EL (cell line): Measurements from ENCODE around the gene RPL35A.
"Not testable (repeated sequence)": the region's sequence is repeated elsewhere in the genome, so short reads cannot be mapped to it uniquely, and the experiment has no call there.

Experiments
- DNase-seq: peaks from one replicate; pipeline ENCODE4 v3.0.0-alpha.2; 2016

RPL35A gene

DNA sequence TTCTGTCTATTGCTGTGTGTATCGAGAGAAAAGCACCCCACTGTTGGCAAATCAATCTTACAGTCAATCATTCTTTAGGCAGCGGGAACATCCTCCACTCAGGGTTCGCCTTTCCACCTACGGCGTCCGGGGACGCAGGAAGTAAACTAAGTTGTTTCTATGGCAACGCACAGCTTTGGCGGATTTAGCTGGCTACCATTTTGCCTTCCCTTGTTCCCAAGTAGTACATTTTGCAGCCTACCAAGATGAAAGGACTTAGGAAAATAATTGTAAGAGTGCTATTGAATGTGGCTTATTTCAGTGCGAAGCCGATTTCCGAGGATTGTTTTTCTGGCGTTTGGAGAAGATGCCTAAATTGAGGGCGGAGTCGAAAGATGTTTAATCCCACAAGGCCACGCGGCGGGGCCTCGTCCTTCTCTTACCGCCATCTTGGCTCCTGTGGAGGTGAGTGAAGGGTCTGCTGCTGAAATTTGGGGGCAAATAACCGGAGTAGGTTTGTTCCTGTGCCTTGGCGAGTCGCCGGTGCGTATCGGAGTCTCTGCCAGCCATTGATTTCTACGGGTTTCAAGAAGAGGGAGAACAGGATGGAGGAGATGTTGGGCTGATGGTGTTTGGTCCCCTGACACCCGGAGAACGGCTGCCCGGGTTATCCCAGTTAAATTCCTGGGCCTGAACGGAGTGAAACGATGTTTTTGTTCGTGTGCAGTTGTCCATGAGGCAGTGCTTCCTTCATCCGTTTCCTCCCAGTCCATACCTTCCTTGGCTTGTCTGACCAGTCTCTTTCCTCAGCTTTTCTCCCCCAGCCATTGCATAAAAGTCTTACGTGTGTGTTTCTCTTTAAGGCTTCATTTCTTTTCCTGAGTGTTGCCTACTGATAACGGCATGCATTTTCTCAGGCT is at the start of gene RPL35A:
Gene RPL35A, plus strand, starts transcription at position 413 of the 899 bp plus-strand sequence. CDS start 778 bp downstream, outside the sequence.
- DNase-seq = peak; percentile 95

DNA sequence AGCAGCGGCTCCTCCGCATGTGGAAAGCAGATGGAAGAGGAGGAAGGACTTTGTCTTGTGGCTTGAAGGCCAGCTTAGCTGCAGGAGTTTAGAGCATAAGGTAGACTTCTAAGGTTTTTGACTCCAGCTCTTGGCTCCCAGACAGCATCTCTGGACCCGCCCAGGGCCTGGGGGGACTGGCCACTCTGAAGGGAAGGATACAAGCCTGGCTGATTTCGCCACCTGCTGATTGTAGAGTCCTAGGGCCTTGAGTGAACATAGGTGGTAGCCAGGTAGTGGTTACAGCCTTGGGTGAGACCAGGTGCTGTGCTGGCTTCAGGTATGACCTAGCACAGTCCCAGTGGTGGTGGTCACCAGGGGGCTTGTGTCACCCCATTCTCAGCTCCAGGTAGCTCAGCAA is 48.4 kb upstream of the RPL35A start:
- DNase-seq = no peak

DNA sequence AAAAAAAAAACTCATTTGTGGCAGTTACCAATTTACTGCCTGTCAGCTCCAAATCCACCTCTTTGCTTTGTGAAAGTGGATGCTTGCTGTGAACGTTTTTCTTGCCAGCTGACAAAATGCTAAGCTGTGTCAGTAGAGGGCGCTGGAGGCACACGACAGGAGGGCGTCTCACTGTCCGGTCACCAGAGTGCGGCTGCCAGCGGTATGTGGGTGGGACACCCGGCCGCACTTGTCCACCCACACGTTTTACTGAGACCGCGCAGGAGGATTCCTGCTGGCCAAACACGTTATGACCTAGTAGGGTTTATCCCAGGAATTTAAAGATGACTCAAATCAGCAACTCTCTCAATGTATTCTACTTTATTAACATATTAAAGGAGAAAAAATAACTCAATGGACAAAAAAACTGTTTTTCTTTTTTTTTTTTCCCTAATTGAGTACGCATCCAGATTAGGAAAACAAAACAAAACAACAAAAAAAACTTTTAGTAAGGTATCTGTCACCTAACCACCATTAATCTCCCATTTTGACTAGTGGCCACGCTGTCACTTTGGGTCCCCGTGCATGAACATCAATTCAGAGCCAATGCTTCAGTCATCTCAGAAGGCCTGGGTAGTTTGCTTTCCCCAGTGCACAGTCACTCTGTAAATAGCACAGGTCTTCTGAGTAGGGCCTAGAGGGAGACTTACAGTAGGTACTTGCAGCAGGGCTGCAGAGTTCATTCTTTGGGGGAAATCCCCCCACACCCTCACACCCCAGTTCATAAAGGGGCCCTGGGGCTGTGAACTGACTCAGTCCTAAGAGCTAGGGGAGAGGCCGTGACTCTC is 43.8 kb upstream of the RPL35A start:
- DNase-seq = peak; percentile 97

DNA sequence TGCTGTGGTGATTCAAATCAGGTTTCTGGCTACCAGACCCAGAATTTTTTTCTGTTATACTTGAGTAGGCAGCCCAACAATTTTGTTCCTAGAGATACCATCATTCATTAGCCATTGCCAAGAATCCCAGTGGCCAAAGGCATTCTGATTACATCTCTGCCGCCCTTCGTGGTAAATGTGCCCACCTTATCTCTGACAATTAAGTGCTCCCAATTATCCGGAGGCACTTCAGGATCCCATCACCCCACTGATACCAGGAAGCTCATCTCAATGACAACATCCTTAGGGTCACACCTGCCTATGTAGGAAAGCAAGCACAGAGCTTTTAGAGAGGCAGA is 43.2 kb upstream of the RPL35A start:
- no peak for DNase-seq

DNA sequence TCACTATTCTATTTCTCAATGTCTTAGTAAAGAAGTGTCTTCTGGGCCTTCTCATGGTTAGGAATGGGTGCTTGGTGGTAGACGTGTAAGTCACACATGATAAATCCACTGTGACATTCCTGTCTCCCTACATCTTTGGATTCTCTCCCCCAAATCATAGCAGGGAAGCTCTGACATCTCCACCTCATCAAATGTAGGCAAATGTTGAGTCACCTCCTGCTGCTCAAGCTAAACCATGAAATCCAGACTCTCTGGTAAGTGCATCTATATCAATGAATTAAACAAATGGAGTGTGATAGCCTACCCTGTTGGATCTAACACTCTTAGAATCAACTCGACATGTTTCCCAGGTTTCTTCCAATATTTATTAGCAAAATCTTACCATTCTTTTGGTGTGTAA is 42.8 kb upstream of the RPL35A start:
- peak; percentile 16 for DNase-seq

DNA sequence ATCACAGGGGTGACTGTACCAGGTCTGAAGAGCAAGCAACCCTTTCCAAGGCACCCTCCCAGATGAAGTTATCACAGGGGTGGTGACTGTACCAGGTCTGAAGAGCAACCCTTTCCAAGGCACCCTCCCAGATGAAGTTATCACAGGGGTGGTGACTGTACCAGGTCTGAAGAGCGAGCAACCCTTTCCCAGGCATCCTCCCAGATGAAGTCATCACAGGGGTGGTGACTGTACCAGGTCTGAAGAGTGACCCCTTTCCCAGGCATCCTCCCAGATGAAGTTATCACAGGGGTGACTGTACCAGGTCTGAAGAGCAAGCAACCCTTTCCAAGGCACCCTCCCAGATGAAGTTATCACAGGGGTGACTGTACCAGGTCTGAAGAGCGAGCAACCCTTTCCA is 41.4 kb upstream of the RPL35A start:
- DNase-seq = peak; percentile 57

DNA sequence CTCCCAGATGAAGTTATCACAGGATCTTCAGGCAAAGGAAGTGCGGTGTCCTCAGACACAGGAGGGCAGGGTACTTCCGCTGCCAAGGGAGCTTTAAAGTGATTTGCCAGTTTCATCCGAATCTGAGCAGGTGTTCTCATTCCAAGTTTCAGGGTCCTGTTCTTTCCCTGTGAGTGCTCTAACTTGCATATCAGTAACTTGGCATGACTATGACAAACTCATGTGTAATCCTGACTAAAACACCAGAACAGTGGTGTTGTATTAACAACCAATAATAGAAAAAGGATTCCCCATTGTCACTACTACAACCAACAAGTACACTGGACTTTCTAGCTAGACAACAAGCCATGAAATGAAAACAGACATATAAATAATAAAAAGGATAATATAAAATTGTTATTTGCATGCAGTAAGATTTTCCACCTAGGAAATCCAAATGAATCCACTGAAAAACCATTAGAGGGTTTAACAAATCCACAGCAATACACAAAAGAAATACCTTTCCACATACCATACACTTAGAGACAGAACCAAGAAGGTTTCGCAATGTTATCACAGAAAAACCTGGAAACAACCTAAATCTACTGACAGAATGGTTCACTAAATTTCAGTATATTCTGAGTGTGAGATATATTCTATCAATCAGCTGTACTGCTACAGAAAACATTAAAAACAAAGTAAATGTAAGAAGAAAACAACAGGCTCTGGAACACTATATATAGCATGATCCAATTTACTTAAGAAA is 40.9 kb upstream of the RPL35A start:
- DNase-seq = no peak

DNA sequence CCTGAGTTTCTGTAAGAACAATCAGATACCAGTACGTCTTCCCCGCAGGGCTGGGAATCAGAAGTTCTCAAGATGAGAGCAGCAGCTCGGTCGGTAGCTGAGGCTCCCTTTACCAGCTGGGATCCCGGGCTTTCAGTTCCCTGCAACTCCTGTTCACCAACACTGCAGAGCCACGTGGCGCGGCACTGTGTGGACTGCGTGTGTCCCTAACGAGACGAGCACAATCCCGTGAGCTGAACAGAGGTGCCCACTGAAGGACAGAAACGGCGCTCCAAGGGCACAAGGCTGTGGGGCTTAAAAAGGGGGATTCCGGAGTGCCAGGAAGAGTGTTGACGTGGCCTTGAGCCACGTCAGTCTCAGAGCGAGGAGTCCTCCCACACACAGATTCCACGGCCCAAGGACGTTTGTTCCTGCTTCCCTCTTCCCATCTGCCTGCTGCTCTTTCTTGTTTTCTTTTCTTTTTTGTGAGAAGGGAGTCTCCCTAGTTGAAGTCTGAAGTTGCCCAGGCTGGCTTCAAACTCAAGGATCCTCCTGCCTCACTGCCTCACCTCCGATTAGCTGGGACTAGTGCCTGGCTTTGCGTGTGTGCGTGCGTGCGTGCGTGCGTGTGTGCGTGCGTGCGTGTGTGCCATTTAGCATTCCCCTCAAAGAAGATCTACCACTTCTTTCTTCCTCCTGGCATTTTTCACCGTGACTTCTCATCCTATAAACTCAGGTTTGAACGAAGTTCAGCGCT is 37.1 kb upstream of the RPL35A start:
- no peak for DNase-seq

DNA sequence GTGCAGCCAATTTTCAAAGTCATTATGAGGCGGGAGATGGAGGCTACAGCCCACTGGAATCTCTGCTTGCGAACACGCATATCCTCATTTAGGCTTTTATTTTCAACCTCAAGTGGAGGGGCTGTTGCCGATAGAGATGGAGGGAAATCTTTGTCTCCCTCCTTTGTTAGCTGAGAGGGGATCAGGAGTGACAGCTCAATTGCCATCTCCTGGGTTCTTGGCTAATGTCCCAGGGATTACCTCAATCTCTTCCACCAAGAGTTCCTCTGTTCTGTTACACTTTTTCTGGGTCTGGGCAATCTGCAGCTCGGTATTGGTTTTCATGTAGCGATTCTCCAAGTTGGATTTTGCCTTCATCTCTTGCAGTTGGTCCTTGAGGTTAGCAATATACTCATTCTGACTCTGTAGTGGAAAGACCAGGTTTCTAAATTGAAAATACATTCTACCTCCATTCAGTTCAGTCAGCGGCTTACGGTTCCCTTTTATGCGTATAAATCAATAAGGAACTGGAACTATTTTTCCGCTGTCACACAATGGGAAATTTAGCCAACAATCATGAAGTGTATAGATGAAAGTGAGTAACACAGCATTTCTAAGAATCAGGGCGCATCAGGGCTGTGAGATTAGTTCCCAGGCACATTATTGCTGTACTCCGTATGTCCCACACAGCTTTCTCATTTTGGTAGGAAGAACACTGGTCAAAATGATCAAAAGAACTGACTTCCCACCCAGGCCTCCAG is 36.2 kb upstream of the RPL35A start:
- DNase-seq = no peak

DNA sequence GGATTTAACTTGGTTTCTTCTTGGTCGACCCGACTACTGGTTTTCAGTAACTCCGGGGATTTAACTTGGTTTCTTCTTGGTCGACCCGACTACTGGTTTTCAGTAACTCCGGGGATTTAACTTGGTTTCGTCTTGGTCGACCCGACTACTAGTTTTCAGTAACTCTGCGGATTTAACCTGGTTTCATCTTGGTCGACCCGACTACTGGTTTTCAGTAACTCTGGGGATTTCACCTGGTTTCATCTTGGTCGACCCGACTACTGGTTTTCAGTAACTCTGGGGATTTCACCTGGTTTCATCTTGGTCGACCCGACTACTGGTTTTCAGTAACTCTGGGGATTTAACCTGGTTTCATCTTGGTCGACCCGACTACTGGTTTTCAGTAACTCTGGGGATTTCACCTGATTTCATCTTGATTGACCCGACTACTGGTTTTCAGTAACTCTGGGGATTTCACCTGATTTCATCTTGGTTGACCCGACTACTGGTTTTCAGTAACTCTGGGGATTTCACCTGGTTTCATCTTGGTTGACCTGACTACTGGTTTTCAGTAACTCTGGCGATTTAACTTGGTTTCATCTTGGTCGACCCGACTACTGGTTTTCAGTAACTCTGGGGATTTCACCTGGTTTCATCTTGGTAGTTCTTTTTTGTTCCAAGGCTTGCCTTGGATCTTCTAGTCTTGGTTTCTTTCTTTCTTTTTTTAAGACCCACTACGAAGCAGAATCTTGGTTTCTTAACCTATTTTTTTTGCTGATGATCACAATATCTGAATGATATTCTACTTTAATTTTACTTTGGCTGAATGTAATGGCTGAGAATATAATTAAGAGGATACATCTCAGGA is 28.3 kb upstream of the RPL35A start:
- not testable (repeated sequence) for DNase-seq

DNA sequence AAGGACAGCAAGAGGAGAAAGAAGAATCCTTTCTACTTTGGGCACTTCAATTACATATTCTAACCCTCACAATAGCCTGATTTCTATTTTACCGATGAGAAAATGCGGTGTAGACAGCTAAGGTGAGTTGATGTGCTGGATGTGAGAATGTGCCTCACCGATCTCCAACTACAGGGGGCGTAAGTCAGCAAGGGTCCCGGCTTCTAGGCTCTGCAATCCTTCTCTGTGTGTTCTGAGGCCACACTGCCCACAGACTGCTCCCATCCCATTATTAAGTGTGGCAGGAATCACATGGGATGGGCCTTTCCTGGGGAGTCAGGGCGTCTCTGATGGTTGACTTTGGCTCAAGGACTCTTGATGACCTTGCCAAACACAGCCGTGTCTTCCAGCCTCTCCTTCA is 23.6 kb upstream of the RPL35A start:
- DNase-seq = no peak

DNA sequence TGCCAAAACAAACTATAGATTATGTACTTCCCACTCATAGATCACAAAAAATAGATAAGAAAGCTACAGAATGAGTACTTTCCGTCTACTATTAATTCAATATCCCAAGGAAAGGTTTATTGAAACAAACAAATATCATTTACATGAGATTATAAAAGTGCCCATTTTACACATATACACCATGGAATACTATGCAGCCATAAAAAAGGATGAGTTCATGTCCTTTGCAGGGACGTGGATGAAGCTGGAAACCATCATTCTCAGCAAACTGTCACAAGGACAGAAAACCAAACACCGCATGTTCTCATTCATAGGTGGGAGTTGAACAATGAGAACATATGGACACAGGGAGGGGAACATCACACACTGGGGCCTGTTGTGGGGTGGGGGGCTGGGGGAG is 22.4 kb upstream of the RPL35A start:
- DNase-seq = not testable (repeated sequence)

DNA sequence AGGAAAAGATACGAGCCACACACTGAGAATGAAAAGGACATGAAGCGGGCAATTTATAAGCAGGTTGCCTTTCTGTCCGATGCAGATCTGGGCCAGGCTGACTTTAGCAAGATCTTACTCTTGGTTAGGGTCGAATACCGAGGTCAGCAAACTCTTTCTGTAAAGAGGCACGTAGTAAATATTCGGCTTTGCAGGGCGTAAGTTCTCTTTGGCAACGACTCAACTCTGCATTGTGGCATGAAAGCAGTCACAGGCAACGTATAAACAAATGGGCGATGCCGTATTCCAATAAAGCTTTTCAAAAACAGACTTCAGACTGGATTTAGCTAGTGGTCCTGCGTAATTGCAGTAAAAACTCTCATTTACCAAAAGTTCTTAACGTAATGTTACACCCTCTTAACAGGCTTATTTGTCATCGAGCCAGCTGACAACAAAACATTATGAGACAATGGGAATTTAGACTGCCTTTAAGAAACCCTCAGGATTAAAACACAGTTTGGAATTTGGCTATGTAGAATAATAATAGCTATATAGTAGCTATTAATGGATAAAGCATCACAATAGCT is 13.1 kb upstream of the RPL35A start:
- no peak for DNase-seq

DNA sequence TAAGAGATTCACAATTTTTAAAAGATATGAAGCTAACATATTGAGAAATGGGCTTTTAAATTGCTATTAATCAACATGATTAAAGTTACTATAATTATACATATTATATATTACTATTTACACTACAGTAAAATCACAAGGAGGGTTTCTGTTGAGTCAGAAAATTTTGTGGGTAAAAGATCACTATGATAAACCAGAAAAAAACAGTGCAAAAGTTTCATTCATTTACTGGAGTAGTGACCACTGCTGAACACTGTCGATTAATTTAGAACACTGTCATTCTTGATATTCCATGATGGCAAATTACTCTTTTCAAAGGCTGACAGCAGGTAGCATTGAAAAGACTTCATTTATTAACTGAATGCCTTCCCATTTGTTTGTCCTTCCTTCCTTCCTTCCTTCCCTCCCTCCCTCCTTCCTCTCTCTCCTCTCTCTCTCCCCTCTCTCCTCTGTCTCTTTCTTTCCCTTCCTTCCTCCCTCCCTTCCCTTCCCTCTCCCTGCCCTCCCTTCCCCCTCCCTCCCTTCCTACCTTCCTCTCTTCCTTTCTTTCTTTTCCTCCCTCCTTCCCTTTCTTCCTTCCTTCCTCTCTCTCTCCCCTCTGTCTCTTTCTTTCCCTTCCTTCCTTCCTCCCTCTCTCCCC is 9.1 kb upstream of the RPL35A start:
- no peak for DNase-seq

DNA sequence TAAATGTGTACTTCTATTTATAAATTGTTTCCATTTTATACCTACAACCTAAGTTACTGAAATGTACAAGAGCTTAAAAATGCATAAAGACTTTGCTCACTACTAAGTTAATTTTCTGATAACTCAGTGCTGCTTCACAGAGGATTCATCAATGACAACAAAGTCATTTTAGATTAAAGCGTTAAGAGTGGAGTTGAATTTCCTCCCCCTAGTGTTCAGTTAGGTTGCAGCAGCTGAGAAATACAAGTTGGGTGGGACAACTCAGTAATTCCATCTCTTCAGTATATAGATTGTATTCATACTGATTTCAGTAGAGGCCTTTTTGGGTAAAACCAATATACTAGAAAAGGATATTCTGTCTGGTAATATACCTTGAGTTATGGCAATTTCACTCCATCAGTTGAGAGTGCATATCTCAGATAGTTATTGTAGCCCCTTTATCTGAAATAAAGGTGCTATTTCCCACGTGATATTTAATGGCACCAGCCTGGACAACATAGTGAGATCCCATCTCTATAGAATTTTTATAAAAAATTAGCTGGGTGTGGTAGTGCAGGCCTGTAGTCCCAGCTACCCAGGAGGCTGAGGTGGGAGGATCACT is 6.9 kb upstream of the RPL35A start:
- DNase-seq = peak; percentile 54

DNA sequence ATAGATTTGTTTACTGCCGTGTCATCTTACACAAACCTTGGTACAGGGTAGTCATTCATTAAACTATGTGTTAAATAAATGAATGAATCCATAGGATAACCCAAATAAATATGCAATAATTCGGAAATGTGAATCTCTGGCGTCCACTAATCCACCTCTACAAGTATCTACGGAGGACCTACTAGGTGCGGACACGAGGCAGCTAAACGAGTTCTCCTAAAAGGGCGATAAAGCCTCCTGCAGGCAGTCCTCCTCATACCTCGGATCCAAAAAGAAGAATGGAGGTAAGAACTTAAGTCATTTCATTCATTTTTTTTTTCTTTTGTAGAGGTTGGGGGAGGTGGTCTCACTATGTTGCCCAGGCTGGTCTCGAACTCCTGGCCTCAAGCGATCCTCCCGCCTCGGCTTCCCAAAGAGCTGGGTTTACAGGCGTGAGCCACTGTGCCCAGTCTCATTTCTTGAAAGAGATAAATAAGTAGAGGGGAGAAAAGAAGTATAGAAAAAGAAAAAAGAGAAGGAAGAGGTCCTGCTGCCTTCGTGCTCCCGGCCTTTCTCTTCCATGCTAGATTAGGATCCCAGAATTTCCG is 706 bp upstream of the RPL35A start:
- DNase-seq = no peak

DNA sequence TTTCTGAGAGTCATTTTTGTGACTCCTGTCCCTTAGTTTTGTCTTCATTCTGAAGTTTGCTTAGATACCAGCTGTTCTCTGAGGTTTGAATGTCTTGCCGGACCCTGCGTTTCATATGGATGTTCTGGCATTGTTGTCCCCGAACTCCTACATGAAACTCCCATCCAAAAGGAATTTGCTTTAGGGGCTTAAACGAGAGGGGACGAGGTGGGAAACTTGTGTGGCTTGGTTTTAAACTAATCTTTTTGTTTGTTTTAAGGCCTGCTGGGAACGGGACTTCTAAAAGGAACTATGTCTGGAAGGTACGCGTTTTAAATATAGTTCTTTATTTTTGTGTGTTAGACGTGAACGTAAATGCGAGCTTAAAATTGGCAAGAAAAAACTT is 679 bp downstream of the RPL35A start:
- no peak for DNase-seq

DNA sequence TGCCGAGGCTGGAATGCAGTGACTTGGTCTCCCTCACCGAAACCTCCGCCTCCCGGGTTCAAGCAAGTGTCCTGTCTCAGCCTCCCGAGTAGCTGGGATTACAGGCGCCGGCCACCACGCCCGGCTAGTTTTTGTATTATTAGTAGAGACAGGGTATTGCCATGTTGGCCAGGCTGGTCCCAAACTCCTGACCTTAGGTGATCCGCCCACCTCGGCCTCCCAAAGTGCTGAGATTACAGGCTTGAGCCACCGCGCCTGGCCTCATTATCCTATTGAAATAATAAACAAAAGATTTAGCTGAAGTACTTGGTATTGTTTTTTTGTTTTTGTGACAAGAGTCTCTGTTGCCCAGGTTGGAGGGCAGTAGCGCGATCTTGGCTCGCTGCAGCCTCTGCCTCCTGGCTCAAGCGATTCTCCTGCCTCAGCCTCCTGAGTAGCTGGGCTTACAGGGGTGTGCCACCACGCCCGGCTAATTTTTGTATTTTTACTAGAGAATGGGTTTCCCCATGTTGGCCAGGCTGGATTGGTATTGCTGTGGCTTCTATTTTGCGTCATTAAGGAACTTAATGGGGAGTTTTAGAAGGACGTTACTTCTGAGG is 1.5 kb downstream of the RPL35A start:
- no peak for DNase-seq

DNA sequence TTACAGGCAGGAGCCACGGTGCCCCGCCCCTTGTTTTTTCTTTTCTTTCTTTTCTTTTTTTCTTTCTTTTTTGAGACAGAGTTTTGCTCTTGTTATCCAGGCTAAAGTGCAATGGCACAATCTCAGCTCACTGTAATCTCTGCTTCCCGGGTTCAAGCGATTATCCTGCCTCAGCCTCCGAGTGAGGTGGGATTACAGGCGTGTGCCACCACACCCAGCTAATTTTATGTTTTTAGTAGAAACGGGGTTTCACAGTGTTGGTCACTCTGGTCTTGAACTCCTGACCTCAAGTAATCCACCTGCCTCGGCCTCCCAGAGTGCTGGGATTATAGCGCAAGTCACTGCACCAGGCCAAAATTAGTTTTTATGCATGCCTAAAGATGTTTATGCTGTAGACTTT is 2.5 kb downstream of the RPL35A start:
- no peak for DNase-seq
